Subcutaneous abdominal adipose tissue (tissue), 5 donors: ENCODE results near the gene XPC.
A peak's percentile ranks its signal among the peaks of the same experiment; 100 is the strongest.

Experiments used
- H3K27ac ChIP-seq: one replicate; pipeline ENCODE4 v1.7.0; 2013; ENCODE audit warnings: low read depth, mild to moderate bottlenecking, inconsistent platforms, low read length, moderate library complexity
- H3K27me3 ChIP-seq, 5 donors: one replicate each; pipeline ENCODE4 v1.7.0; 2013; ENCODE audit warnings: low read length in 5 of 5, inconsistent platforms in 1 of 5; ENCODE audit not compliant: control insufficient read depth in 5 of 5, insufficient read depth in 4 of 5
- H3K36me3 ChIP-seq, 5 donors: one replicate each; pipeline ENCODE4 v1.7.0; 2013; ENCODE audit warnings: low read length in 5 of 5; ENCODE audit not compliant: control insufficient read depth in 5 of 5, insufficient read depth in 5 of 5
- H3K4me1 ChIP-seq, 5 donors: one replicate each; pipeline ENCODE4 v1.7.0; 2013; ENCODE audit warnings: low read length in 5 of 5, mild to moderate bottlenecking in 3 of 5, moderate library complexity in 1 of 5; ENCODE audit not compliant: control insufficient read depth in 5 of 5, insufficient read depth in 5 of 5
- H3K4me3 ChIP-seq, 5 donors: one replicate each; pipeline ENCODE4 v1.7.0; 2013; ENCODE audit warnings: low read length in 5 of 5, low read depth in 1 of 5
- H3K9ac ChIP-seq, 5 donors: one replicate each; pipeline ENCODE4 v1.7.0; 2013; ENCODE audit warnings: low read length in 5 of 5, mild to moderate bottlenecking in 4 of 5, moderate library complexity in 3 of 5
- H3K9me3 ChIP-seq, 5 donors: one replicate each; pipeline ENCODE4 v1.7.0; 2013; ENCODE audit warnings: low read length in 5 of 5; ENCODE audit not compliant: control insufficient read depth in 5 of 5
- donor health status: healthy.
- donor health status: healthy.
- donor health status: healthy.
- donor health status: healthy.
- donor health status: healthy.

The XPC gene

GRCh38 chr3:14175383-14176037 lies 2.9 kb downstream of the XPC start:
- peaks cover 5 to 22% (median 19%) of the 10 kb centered on the region in 5 donors for H3K4me1 ChIP-seq
- H3K27me3 ChIP-seq: no peaks in the 10 kb centered on the region
- peak overlapping the region in 1 of 5 donors; percentile 8 for H3K9ac ChIP-seq
- H3K36me3 ChIP-seq: peaks cover 13 to 26% (median 24%) of the 10 kb centered on the region in 5 donors
- H3K9me3 ChIP-seq: no peaks in the 10 kb centered on the region
- H3K27ac ChIP-seq: no peak overlapping the region
- no peak overlapping the region for H3K4me3 ChIP-seq

- Histone ChIP-seq H3K9me3 (no peaks in the 10 kb centered on the region), H3K9ac (no peak overlapping the region), H3K36me3 (peaks cover 24 to 36% (median 34%) of the 10 kb centered on the region in 5 donors), H3K4me3 (no peak overlapping the region), H3K27ac (no peak overlapping the region), H3K4me1 (peaks cover 5 to 20% (median 19%) of the 10 kb centered on the region in 5 donors), H3K27me3 (no peaks in the 10 kb centered on the region)
Observed at GRCh38 chr3:14174483-14174882, 3.9 kb downstream of the XPC start.

- H3K4me3 ChIP-seq: no peak overlapping the region
- H3K4me1 ChIP-seq: peaks cover 0 to 8% (median 5%) of the 10 kb centered on the region in 5 donors
- no peak overlapping the region for H3K27ac ChIP-seq
- no peaks in the 10 kb centered on the region for H3K9me3 ChIP-seq
- peaks cover 35 to 56% (median 54%) of the 10 kb centered on the region in 5 donors for H3K36me3 ChIP-seq
- no peak overlapping the region for H3K9ac ChIP-seq
- no peaks in the 10 kb centered on the region for H3K27me3 ChIP-seq
Observed at GRCh38 chr3:14172496-14172895, 5.9 kb downstream of the XPC start.

GRCh38 chr3:14170531-14171159 lies 7.8 kb downstream of the XPC start:
- peaks cover 39 to 74% (median 71%) of the 10 kb centered on the region in 5 donors for H3K36me3 ChIP-seq

GRCh38 chr3:14169871-14170270 lies 8.5 kb downstream of the XPC start:
- H3K9ac ChIP-seq: no peak overlapping the region
- no peaks in the 10 kb centered on the region for H3K4me1 ChIP-seq
- H3K36me3 ChIP-seq: peaks cover 39 to 82% (median 78%) of the 10 kb centered on the region in 5 donors
- H3K27ac ChIP-seq: no peak overlapping the region
- no peak overlapping the region for H3K4me3 ChIP-seq
- no peaks in the 10 kb centered on the region for H3K27me3 ChIP-seq
- no peaks in the 10 kb centered on the region for H3K9me3 ChIP-seq

More at GRCh38 chr3:14170531-14171159, 7.8 kb downstream of the XPC start:
- Histone ChIP-seq H3K4me3 (no peak overlapping the region), H3K9me3 (no peaks in the 10 kb centered on the region), H3K27me3 (no peaks in the 10 kb centered on the region), H3K4me1 (no peaks in the 10 kb centered on the region), H3K9ac (no peak overlapping the region), H3K27ac (no peak overlapping the region)

GRCh38 chr3:14169435-14169834 lies 9.0 kb downstream of the XPC start:
- H3K4me3 ChIP-seq: no peak overlapping the region
- no peaks in the 10 kb centered on the region for H3K27me3 ChIP-seq
- H3K27ac ChIP-seq: no peak overlapping the region
- no peak overlapping the region for H3K9ac ChIP-seq
- H3K4me1 ChIP-seq: no peaks in the 10 kb centered on the region
- H3K36me3 ChIP-seq: peaks cover 43 to 86% (median 83%) of the 10 kb centered on the region in 5 donors
- no peaks in the 10 kb centered on the region for H3K9me3 ChIP-seq

GRCh38 chr3:14166877-14167603 lies 11.4 kb downstream of the XPC start:
- H3K9me3 ChIP-seq: peaks cover 0 to 3% (median 0%) of the 10 kb centered on the region in 5 donors
- H3K36me3 ChIP-seq: peaks cover 58 to 100% (median 97%) of the 10 kb centered on the region in 5 donors
- no peaks in the 10 kb centered on the region for H3K4me1 ChIP-seq
- H3K27me3 ChIP-seq: no peaks in the 10 kb centered on the region
- no peak overlapping the region for H3K4me3 ChIP-seq
- H3K27ac ChIP-seq: no peak overlapping the region
- H3K9ac ChIP-seq: no peak overlapping the region

- peaks cover 0 to 15% (median 9%) of the 10 kb centered on the region in 5 donors for H3K9me3 ChIP-seq
Observed at GRCh38 chr3:14162178-14162577, 16.2 kb downstream of the XPC start.

GRCh38 chr3:14161282-14161681 lies 17.1 kb downstream of the XPC start:
- H3K9me3 ChIP-seq: peaks cover 0 to 15% (median 9%) of the 10 kb centered on the region in 5 donors
- H3K4me3 ChIP-seq: no peak overlapping the region
- H3K27ac ChIP-seq: no peak overlapping the region
- H3K9ac ChIP-seq: no peak overlapping the region
- peaks cover 61 to 100% (median 97%) of the 10 kb centered on the region in 5 donors for H3K36me3 ChIP-seq
- no peaks in the 10 kb centered on the region for H3K27me3 ChIP-seq
- H3K4me1 ChIP-seq: no peaks in the 10 kb centered on the region

More at GRCh38 chr3:14162178-14162577, 16.2 kb downstream of the XPC start:
- Histone ChIP-seq H3K4me3 (no peak overlapping the region), H3K36me3 (peaks cover 57 to 100% (median 96%) of the 10 kb centered on the region in 5 donors), H3K27me3 (no peaks in the 10 kb centered on the region), H3K27ac (no peak overlapping the region), H3K9ac (no peak overlapping the region), H3K4me1 (no peaks in the 10 kb centered on the region)

- peaks cover 0 to 15% (median 9%) of the 10 kb centered on the region in 5 donors for H3K9me3 ChIP-seq
- H3K9ac ChIP-seq: no peak overlapping the region
- peaks cover 57 to 94% (median 88%) of the 10 kb centered on the region in 5 donors for H3K36me3 ChIP-seq
- H3K4me3 ChIP-seq: no peak overlapping the region
- H3K27me3 ChIP-seq: no peaks in the 10 kb centered on the region
- H3K4me1 ChIP-seq: no peaks in the 10 kb centered on the region
- no peak overlapping the region for H3K27ac ChIP-seq
Observed at GRCh38 chr3:14159426-14159825, 19.0 kb downstream of the XPC start.
